Tibial nerve (tissue), 4 donors: ENCODE data around the gene PDZRN3.

Source experiments
- CTCF ChIP-seq, 5 experiments: fragments of 200-600 bp in 3 of 5; fragments of 450-650 bp in 2 of 5; sonication (generic) in 3 of 5; IDR thresholded peaks; one replicate each; pipeline ENCODE4 v1.5.1; 2016 to 2019; ENCODE audit warnings: antibody characterized with exemption in 5 of 5, mild to moderate bottlenecking in 3 of 5, moderate library complexity in 2 of 5
- EP300 ChIP-seq, 2 donors: sonication (generic); formaldehyde crosslinking; IDR thresholded peaks; one replicate each; pipeline ENCODE4 v1.6.1; 2017; ENCODE audit warnings: antibody characterized with exemption in 2 of 2, mild to moderate bottlenecking in 1 of 2
- POLR2A ChIP-seq, 2 donors: fragments of 450-650 bp; IDR thresholded peaks; one replicate each; pipeline ENCODE4 v1.6.1; 2017; ENCODE audit warnings: antibody characterized with exemption in 2 of 2, mild to moderate bottlenecking in 2 of 2, moderate library complexity in 2 of 2

- TF ChIP-seq POLR2A (IDR thresholded peaks at IDR 0.05), result no peak
- TF ChIP-seq CTCF (IDR thresholded peaks at IDR 0.05), result no peak
- TF ChIP-seq EP300 (IDR thresholded peaks at IDR 0.05), result no peak
Observed at GRCh38 chr3:73597476-73597875, 27.3 kb downstream of the PDZRN3 start.
